Fibroblast of lung (primary cell): ENCODE results near the gene NECAB3. TPM values are rescaled to one million over a fixed set of nuclear protein-coding genes. Genes with fewer than 3 reads are reported as not detected.
"Not testable (repeated sequence)": the region's sequence is repeated elsewhere in the genome, so short reads cannot be mapped to it uniquely, and the experiment has no call there.

ENCODE experiments used
- DNase-seq, 2 donors: peaks; one replicate each; pipeline versions ENCODE4 v3.0.0 to v3.0.0-alpha.2; 2010; ENCODE audit warnings: low read depth in 2 of 2
- H2AFZ ChIP-seq: 2 replicates; pipeline ENCODE4 v1.5.1; 2012; ENCODE audit warnings: low read length, control low read depth, inconsistent platforms
- H3K27ac ChIP-seq: 2 replicates; pipeline ENCODE4 v1.5.1; 2011; ENCODE audit warnings: low read length, control low read depth; ENCODE audit not compliant: insufficient read depth
- H3K27me3 ChIP-seq: 2 replicates; pipeline ENCODE4 v1.5.1; 2011; ENCODE audit warnings: mild to moderate bottlenecking, low read length; ENCODE audit not compliant: control insufficient read depth, insufficient read depth
- H3K36me3 ChIP-seq: 2 replicates; pipeline ENCODE4 v1.5.1; 2011; ENCODE audit warnings: low read length; ENCODE audit not compliant: control insufficient read depth, insufficient read depth
- H3K4me1 ChIP-seq: 2 replicates; pipeline ENCODE4 v1.5.1; 2011; ENCODE audit warnings: low read length; ENCODE audit not compliant: control insufficient read depth, insufficient read depth; ENCODE audit errors: extremely low read depth
- H3K4me2 ChIP-seq: 2 replicates; pipeline ENCODE4 v1.5.1; 2011; ENCODE audit warnings: low read length, control low read depth; ENCODE audit not compliant: insufficient read depth; ENCODE audit errors: extremely low read depth
- H3K4me3 ChIP-seq, 4 experiments: fragments of 200-600 bp in 1 of 4; sonication (generic) in 1 of 4; replicated peaks in 1 of 4; 2 replicates each; pipeline ENCODE4 v1.5.1; 2011 to 2016; ENCODE audit warnings: low read length in 4 of 4, low read depth in 3 of 4, mild to moderate bottlenecking in 3 of 4, control low read depth in 2 of 4, inconsistent platforms in 1 of 4, mixed read lengths in 1 of 4; ENCODE audit not compliant: insufficient read depth in 1 of 4; ENCODE audit errors: control extremely low read depth in 1 of 4
- H3K79me2 ChIP-seq: 2 replicates; pipeline ENCODE4 v1.5.1; 2012; ENCODE audit warnings: mild to moderate bottlenecking, low read length, inconsistent platforms; ENCODE audit not compliant: control insufficient read depth, insufficient read depth
- H3K9ac ChIP-seq: 2 replicates; pipeline ENCODE4 v1.5.1; 2011; ENCODE audit warnings: mild to moderate bottlenecking, low read length, control low read depth; ENCODE audit not compliant: insufficient read depth
- H3K9me3 ChIP-seq: 2 replicates; pipeline ENCODE4 v1.5.1; 2012; ENCODE audit warnings: low read depth, low read length; ENCODE audit not compliant: control insufficient read depth, insufficient read depth
- H4K20me1 ChIP-seq: 2 replicates; pipeline ENCODE4 v1.5.1; 2011; ENCODE audit warnings: low read length; ENCODE audit not compliant: control insufficient read depth, insufficient read depth; ENCODE audit errors: extremely low read depth
- EZH2 ChIP-seq: IDR thresholded peaks from 2 replicates; pipeline ENCODE4 v1.5.1; 2012; ENCODE audit warnings: low read length, control low read depth, mild to moderate bottlenecking; ENCODE audit errors: missing control alignments
- polyA plus RNA-seq, 2 donors: library from polyadenylated mRNA; depleted of rRNA in 1 of 2; stranded (reverse) in 1 of 2; unstranded in 1 of 2; fragments of >200 nt; gene quantifications; 2 replicates each; pipeline ENCODE4 v1.2.1, GENCODE V29; 2011 to 2012; ENCODE audit warnings: missing spikeins in 1 of 2
- total RNA-seq: library from RNA; depleted of rRNA; stranded (reverse); fragments of >200 nt; gene quantifications from 2 replicates; pipeline ENCODE4 v1.2.1, GENCODE V29; 2014
- TF ChIP-seq, protein P1 (sequence below), 2 donors: IDR thresholded peaks in 1 of 2; conservative IDR thresholded peaks in 1 of 2; 1 replicate in 1 of 2; 2 replicates in 1 of 2; pipeline ENCODE4 v1.5.1; 2011 to 2012; ENCODE audit warnings: low read length in 2 of 2, control low read depth in 1 of 2, inconsistent platforms in 1 of 2, low read depth in 1 of 2, mild to moderate bottlenecking in 1 of 2

The NECAB3 gene
- total and polyA plus RNA-seq, 2 donors (not counting 1 experiment from before 2014, with no cell fraction given) = 5.1 to 20.5 TPM

DNA sequence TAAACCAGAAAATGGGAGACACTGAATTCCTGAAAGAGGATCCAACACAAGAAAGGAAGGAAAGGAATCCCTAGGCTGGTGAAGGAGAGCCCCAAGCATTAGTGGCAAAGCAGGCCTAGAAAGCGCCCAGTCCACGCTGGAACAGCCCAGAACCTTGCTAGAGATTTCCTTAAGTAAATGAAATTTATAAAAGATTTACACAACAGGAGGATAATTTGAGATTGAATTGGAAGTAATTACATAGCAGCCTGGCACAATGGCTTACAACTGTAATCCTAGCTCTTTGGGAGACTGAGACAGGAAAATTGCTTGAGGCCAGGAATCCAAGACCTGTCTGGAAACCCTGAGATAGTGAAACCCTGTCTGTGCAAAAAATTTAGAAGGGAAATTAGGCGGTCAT, 38.9 kb downstream of the NECAB3 start:
- no peak for TF ChIP-seq EZH2
- TF ChIP-seq, protein P1, sequence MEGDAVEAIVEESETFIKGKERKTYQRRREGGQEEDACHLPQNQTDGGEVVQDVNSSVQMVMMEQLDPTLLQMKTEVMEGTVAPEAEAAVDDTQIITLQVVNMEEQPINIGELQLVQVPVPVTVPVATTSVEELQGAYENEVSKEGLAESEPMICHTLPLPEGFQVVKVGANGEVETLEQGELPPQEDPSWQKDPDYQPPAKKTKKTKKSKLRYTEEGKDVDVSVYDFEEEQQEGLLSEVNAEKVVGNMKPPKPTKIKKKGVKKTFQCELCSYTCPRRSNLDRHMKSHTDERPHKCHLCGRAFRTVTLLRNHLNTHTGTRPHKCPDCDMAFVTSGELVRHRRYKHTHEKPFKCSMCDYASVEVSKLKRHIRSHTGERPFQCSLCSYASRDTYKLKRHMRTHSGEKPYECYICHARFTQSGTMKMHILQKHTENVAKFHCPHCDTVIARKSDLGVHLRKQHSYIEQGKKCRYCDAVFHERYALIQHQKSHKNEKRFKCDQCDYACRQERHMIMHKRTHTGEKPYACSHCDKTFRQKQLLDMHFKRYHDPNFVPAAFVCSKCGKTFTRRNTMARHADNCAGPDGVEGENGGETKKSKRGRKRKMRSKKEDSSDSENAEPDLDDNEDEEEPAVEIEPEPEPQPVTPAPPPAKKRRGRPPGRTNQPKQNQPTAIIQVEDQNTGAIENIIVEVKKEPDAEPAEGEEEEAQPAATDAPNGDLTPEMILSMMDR (conservative IDR thresholded peaks at IDR 0.05 in 1 of 2, IDR thresholded peaks at IDR 0.05 in 1 of 2; ENCODE audit: low read depth in 1 of 2, low read length in 2 of 2) = no peak
- Histone ChIP-seq H3K79me2 (no peaks in the 10 kb centered on the region), H3K27ac (no peak overlapping the region), H3K4me1 (no peaks in the 10 kb centered on the region), H3K4me3 (no peak overlapping the region), H3K4me2 (no peak overlapping the region), H3K27me3 (no peaks in the 10 kb centered on the region), H3K36me3 (peaks cover 2% of the 10 kb centered on the region), H4K20me1 (no peaks in the 10 kb centered on the region), H3K9ac (no peak overlapping the region), H2AFZ (no peak overlapping the region), H3K9me3 (no peaks in the 10 kb centered on the region)
- DNase-seq = no peak

DNA sequence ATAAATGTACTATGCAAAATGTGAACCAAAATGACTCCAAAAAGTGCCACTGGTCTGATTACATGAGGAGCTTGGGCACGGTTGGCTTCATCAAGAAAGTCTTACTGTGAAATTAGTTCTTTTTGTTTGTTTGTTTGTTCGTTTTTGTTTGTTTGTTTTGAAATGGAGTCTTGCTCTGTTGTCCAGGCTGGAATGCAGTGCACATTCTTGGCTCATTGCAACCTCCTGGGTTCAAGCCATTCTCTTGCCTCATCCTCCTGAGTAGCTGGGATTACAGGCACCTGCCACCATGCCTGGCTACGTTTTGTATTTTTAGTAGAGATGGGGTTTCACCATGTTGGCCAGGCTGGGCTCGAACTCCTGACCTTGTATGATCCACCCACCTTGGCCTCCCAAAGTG, 42.3 kb downstream of the NECAB3 start:
- H3K27me3 ChIP-seq, H3K4me2 ChIP-seq, H3K9me3 ChIP-seq, H3K4me1 ChIP-seq, H3K4me3 ChIP-seq, H3K9ac ChIP-seq, H3K27ac ChIP-seq, H4K20me1 ChIP-seq, H3K36me3 ChIP-seq, H3K79me2 ChIP-seq, DNase-seq, H2AFZ ChIP-seq: not testable (repeated sequence)

DNA sequence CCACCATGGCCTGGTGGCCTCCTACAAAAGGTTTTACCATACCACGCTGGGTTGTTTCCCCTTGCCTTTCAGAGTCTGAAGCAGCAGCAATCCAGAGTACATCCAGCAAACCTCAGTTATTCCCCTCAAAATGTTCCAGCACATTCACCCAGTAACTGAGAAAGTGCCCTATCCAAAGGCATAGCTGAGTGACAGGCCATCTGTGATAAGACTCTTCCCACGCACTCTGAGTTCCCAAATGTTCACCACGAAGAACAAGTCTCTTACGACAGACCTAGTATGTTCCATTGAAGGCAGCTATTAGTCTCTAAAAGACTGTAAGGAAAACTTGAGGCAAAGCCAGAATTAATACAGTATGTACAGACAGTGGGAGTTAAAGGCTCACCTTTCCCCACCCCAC, 43.7 kb downstream of the NECAB3 start:
- no peaks in the 10 kb centered on the region for H3K9me3 ChIP-seq
- no peaks in the 10 kb centered on the region for H3K4me1 ChIP-seq
- H4K20me1 ChIP-seq = no peaks in the 10 kb centered on the region
- TF ChIP-seq, protein P1 (conservative IDR thresholded peaks at IDR 0.05 in 1 of 2, IDR thresholded peaks at IDR 0.05 in 1 of 2; ENCODE audit: low read depth in 1 of 2, low read length in 2 of 2) = no peak
- TF ChIP-seq EZH2 = no peak
- no peak overlapping the region for H3K4me2 ChIP-seq
- H3K79me2 ChIP-seq = no peaks in the 10 kb centered on the region
- peak in 1 of 2 donors; percentile 22 for DNase-seq
- no peak overlapping the region for H3K27ac ChIP-seq
- H2AFZ ChIP-seq = no peak overlapping the region
- H3K9ac ChIP-seq = no peak overlapping the region
- no peaks in the 10 kb centered on the region for H3K27me3 ChIP-seq
- H3K4me3 ChIP-seq = no peak overlapping the region
- no peaks in the 10 kb centered on the region for H3K36me3 ChIP-seq
